DND-41 (cell line): ENCODE results near the gene MANSC4.

Source experiments
- EZH2 ChIP-seq: IDR thresholded peaks from 3 replicates; pipeline ENCODE4 v1.6.1; 2012; ENCODE audit warnings: borderline replicate concordance, low read depth, mild to moderate bottlenecking, moderate library complexity, low read length, inconsistent platforms; ENCODE audit not compliant: severe bottlenecking
- TF ChIP-seq, protein P1 (sequence below): IDR thresholded peaks from 2 replicates; pipeline ENCODE4 v1.5.1; 2012; ENCODE audit warnings: borderline replicate concordance, low read length, moderate library complexity, mild to moderate bottlenecking; ENCODE audit not compliant: poor library complexity, severe bottlenecking; ENCODE audit errors: extremely low read depth

DNA sequence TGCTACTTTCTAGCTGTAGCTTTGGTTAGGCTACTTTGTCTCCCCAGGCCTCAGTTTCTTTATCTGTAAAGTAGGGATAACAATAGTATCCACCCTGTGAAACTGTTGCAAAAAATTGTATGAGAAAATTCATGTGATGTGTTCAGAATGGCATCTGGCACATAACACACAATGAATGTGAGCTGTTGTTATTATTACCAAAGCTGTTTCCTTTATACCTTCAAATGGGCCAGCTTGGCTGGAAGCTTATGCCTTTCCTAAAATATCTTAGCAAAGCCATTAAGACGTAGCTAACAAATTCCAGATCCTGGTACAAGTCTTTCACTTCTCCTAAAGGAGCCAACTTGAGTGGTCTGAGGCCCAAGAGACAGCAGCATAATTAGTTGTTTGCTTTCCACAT is 25.2 kb upstream of the MANSC4 start:
- TF ChIP-seq, protein P1, sequence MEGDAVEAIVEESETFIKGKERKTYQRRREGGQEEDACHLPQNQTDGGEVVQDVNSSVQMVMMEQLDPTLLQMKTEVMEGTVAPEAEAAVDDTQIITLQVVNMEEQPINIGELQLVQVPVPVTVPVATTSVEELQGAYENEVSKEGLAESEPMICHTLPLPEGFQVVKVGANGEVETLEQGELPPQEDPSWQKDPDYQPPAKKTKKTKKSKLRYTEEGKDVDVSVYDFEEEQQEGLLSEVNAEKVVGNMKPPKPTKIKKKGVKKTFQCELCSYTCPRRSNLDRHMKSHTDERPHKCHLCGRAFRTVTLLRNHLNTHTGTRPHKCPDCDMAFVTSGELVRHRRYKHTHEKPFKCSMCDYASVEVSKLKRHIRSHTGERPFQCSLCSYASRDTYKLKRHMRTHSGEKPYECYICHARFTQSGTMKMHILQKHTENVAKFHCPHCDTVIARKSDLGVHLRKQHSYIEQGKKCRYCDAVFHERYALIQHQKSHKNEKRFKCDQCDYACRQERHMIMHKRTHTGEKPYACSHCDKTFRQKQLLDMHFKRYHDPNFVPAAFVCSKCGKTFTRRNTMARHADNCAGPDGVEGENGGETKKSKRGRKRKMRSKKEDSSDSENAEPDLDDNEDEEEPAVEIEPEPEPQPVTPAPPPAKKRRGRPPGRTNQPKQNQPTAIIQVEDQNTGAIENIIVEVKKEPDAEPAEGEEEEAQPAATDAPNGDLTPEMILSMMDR: no peak
- TF ChIP-seq EZH2: no peak
